HCT116 (cell line): ENCODE data around the gene PALB2. TPM values are rescaled to one million over a fixed set of nuclear protein-coding genes. Genes with fewer than 3 reads are reported as not detected.

Experiments
- ATAC-seq: fragments of 200-7000 bp; cut with Tn5 transposase; 2 replicates; pipeline ENCODE4 v1.9.1; 2020; ENCODE audit warnings: mild to moderate bottlenecking, moderate library complexity
- BruUV-seq: library from RNA; stranded (reverse); fragments of 400-500 nt; replicated peaks from 2 replicates; lab custom pipeline; 2021; lab: Mats Ljungman, UMichigan
- CTCF ChIA-PET: fragments of 300-600 bp; sonication (Branson Sonifier 250); formaldehyde crosslinking; loops from one replicate; lab custom pipeline; 2021; ENCODE audit warnings: antibody characterized with exemption; lab: Charles Lee
- POLR2A ChIA-PET: fragments of 300-600, 350-600 bp; sonication (Branson Sonifier 250); formaldehyde crosslinking; loops from one replicate; lab custom pipeline; 2021; ENCODE audit warnings: antibody characterized with exemption; lab: Charles Lee
- RAD21 ChIA-PET, 2 experiments: fragments of 300-600 bp; sonication (Branson Sonifier 250); formaldehyde crosslinking; loops; one replicate each; lab custom pipeline; 2023; ENCODE audit warnings: low total read pairs in 2 of 2; ENCODE audit not compliant: uncharacterized antibody in 2 of 2, unreplicated experiment in 2 of 2, low non-redundant PET in 1 of 2; lab: Charles Lee
- DNase-seq: peaks from one replicate; pipeline ENCODE4 v3.0.0-alpha.2; 2010; ENCODE audit warnings: low read depth, low spot score
- H2AFZ ChIP-seq: fragments of 200-600 bp; shearing (Covaris generic), sonication (generic); 2 replicates; pipeline ENCODE4 v1.6.1; 2017; ENCODE audit warnings: low read depth, mixed run types, mixed read lengths, antibody characterized with exemption, low read length; ENCODE audit not compliant: poor library complexity, severe bottlenecking
- H3K27ac ChIP-seq: 2 replicates; pipeline ENCODE4 v1.5.1; 2012; ENCODE audit warnings: low read depth, low read length
- H3K27me3 ChIP-seq: fragments of 200-600 bp; sonication (generic); 2 replicates; pipeline ENCODE4 v1.6.1; 2016; ENCODE audit warnings: mixed run types, low read length, mixed read lengths; ENCODE audit not compliant: insufficient read depth
- H3K36me3 ChIP-seq, 2 experiments: fragments of 200-500 bp in 1 of 2; fragments of 200-600 bp in 1 of 2; sonication (Bioruptor generic) in 1 of 2; sonication (generic) in 1 of 2; 2 replicates each; pipeline versions ENCODE4 v1.5.1 to v1.6.1; 2014 to 2016; ENCODE audit warnings: low read length in 2 of 2, inconsistent platforms in 1 of 2, mixed read lengths in 1 of 2, mixed run types in 1 of 2; ENCODE audit not compliant: insufficient read depth in 2 of 2, control insufficient read depth in 1 of 2
- H3K4me1 ChIP-seq, 2 experiments: fragments of 200-600 bp in 1 of 2; sonication (generic) in 1 of 2; 2 replicates each; pipeline versions ENCODE4 v1.5.1 to v1.6.1; 2012 to 2017; ENCODE audit warnings: low read length in 2 of 2, inconsistent platforms in 1 of 2, mild to moderate bottlenecking in 1 of 2, mixed read lengths in 1 of 2, mixed run types in 1 of 2, moderate library complexity in 1 of 2; ENCODE audit not compliant: insufficient read depth in 2 of 2, control insufficient read depth in 1 of 2
- H3K4me2 ChIP-seq: fragments of 200-600 bp; sonication (generic); 2 replicates; pipeline ENCODE4 v1.6.1; 2017; ENCODE audit warnings: mixed run types, low read length, mixed read lengths
- H3K4me3 ChIP-seq, 2 experiments: fragments of 200-600 bp in 1 of 2; sonication (generic) in 1 of 2; replicated peaks in 1 of 2; 2 replicates each; pipeline ENCODE4 v1.5.1; 2011 to 2016; ENCODE audit warnings: low read length in 2 of 2, control low read depth in 1 of 2, low read depth in 1 of 2, mild to moderate bottlenecking in 1 of 2, mixed read lengths in 1 of 2, mixed run types in 1 of 2
- H3K79me2 ChIP-seq: fragments of 200-600 bp; sonication (generic); 2 replicates; pipeline ENCODE4 v1.6.1; 2017; ENCODE audit warnings: mild to moderate bottlenecking, mixed run types, low read length, moderate library complexity, mixed read lengths; ENCODE audit not compliant: insufficient read depth
- H3K9ac ChIP-seq: fragments of 200-600 bp; sonication (generic); 2 replicates; pipeline ENCODE4 v1.6.1; 2016; ENCODE audit warnings: low read length, mixed read lengths
- H3K9me2 ChIP-seq: fragments of 200-600 bp; sonication (generic), shearing (Covaris generic); 2 replicates; pipeline ENCODE4 v1.6.1; 2017; ENCODE audit warnings: mixed run types, mild to moderate bottlenecking, moderate library complexity; ENCODE audit not compliant: insufficient read depth
- H3K9me3 ChIP-seq, 2 experiments: fragments of 200-500 bp in 1 of 2; fragments of 200-600 bp in 1 of 2; sonication (Bioruptor generic) in 1 of 2; sonication (generic) in 1 of 2; 2 replicates each; pipeline ENCODE4 v1.6.1; 2014 to 2017; ENCODE audit warnings: low read length in 2 of 2, mixed read lengths in 2 of 2, inconsistent platforms in 1 of 2, low read depth in 1 of 2, mild to moderate bottlenecking in 1 of 2, mixed run types in 1 of 2, moderate library complexity in 1 of 2; ENCODE audit not compliant: control insufficient read depth in 1 of 2, insufficient read depth in 1 of 2
- H4K20me1 ChIP-seq: fragments of 200-600 bp; sonication (generic), shearing (Covaris generic); 2 replicates; pipeline ENCODE4 v1.6.1; 2017; ENCODE audit warnings: mixed run types, mild to moderate bottlenecking, moderate library complexity; ENCODE audit not compliant: insufficient read depth
- ATF3 ChIP-seq: IDR thresholded peaks from 2 replicates; pipeline ENCODE4 v1.6.1; 2012
- CBX3 ChIP-seq: IDR thresholded peaks from 2 replicates; pipeline ENCODE4 v1.6.1; 2012; ENCODE audit warnings: low read depth
- CEBPB ChIP-seq: IDR thresholded peaks from 2 replicates; pipeline ENCODE4 v1.6.1; 2012; ENCODE audit warnings: low read depth
- CTCF ChIP-seq, 3 experiments: fragments of 200-600 bp in 1 of 3; sonication (generic) in 1 of 3; IDR thresholded peaks in 2 of 3; conservative IDR thresholded peaks in 1 of 3; 2 replicates each; pipeline ENCODE4 v1.5.1; 2012 to 2017; ENCODE audit warnings: low read depth in 2 of 3, low read length in 2 of 3, antibody characterized with exemption in 1 of 3, borderline replicate concordance in 1 of 3, control low read depth in 1 of 3, mild to moderate bottlenecking in 1 of 3, mixed read lengths in 1 of 3, mixed run types in 1 of 3, moderate library complexity in 1 of 3; ENCODE audit not compliant: insufficient read depth in 1 of 3
- EGR1 ChIP-seq: IDR thresholded peaks from 2 replicates; pipeline ENCODE4 v1.6.1; 2012; ENCODE audit warnings: low read depth
- ELF1 ChIP-seq: IDR thresholded peaks from 2 replicates; pipeline ENCODE4 v1.6.1; 2012; ENCODE audit warnings: low read depth, borderline replicate concordance
- EZH2 ChIP-seq: fragments of 200-600 bp; sonication (generic); IDR thresholded peaks from 2 replicates; pipeline ENCODE4 v1.6.1; 2017; ENCODE audit warnings: antibody characterized with exemption, mixed run types
- EZH2phosphoT487 ChIP-seq: fragments of 200-600 bp; IDR thresholded peaks from 2 replicates; pipeline ENCODE4 v1.6.1; 2018; ENCODE audit warnings: antibody characterized with exemption, borderline replicate concordance
- FOSL1 ChIP-seq: IDR thresholded peaks from 2 replicates; pipeline ENCODE4 v1.6.1; 2012; ENCODE audit warnings: low read depth
- JUND ChIP-seq: IDR thresholded peaks from 2 replicates; pipeline ENCODE4 v1.6.1; 2012
- MAX ChIP-seq: IDR thresholded peaks from 2 replicates; pipeline ENCODE4 v1.6.1; 2012
- POLR2A ChIP-seq: IDR thresholded peaks from 2 replicates; pipeline ENCODE4 v1.7.0; 2011; ENCODE audit warnings: borderline replicate concordance; ENCODE audit not compliant: insufficient read depth, insufficient read length; ENCODE audit errors: extremely low read depth
- POLR2AphosphoS5 ChIP-seq: IDR thresholded peaks from 2 replicates; pipeline ENCODE4 v1.6.1; 2011; ENCODE audit warnings: mild to moderate bottlenecking, low read depth, low read length, moderate library complexity
- RAD21 ChIP-seq: IDR thresholded peaks from 2 replicates; pipeline ENCODE4 v1.6.1; 2012; ENCODE audit warnings: low read depth, mild to moderate bottlenecking
- REST ChIP-seq: IDR thresholded peaks from 2 replicates; pipeline ENCODE4 v1.6.1; 2012; ENCODE audit warnings: low read depth
- SIN3A ChIP-seq: IDR thresholded peaks from 2 replicates; pipeline ENCODE4 v1.6.1; 2012; ENCODE audit warnings: low read depth
- SP1 ChIP-seq: IDR thresholded peaks from 2 replicates; pipeline ENCODE4 v1.6.1; 2012; ENCODE audit warnings: low read depth
- SRF ChIP-seq: IDR thresholded peaks from 2 replicates; pipeline ENCODE4 v1.6.1; 2012; ENCODE audit warnings: low read depth
- TCF7L2 ChIP-seq: IDR thresholded peaks from 2 replicates; pipeline ENCODE4 v1.7.0; 2011; ENCODE audit warnings: borderline replicate concordance, inconsistent platforms; ENCODE audit not compliant: insufficient read depth, insufficient read length; ENCODE audit errors: extremely low read depth
- YY1 ChIP-seq: IDR thresholded peaks from 2 replicates; pipeline ENCODE4 v1.6.1; 2011; ENCODE audit warnings: low read length, low read depth, moderate library complexity, mild to moderate bottlenecking; ENCODE audit not compliant: insufficient replicate concordance; ENCODE audit errors: extremely low read depth
- ZFX ChIP-seq: fragments of 450-650 bp; IDR thresholded peaks from 2 replicates; pipeline ENCODE4 v1.6.1; 2017
- ZNF274 ChIP-seq: fragments of 200-500 bp; sonication (Bioruptor generic); IDR thresholded peaks from 2 replicates; pipeline ENCODE4 v1.6.1; 2014; ENCODE audit warnings: mild to moderate bottlenecking, low read depth, low read length, inconsistent platforms
- intact Hi-C: fragments of 100-400 bp; cut with micrococcal nuclease; formaldehyde crosslinking; loops from 2 replicates; pipeline ENCODE4 v1.10.0; 2022
- total RNA-seq: library from RNA; stranded (reverse); gene quantifications from one replicate; pipeline ENCODE4 v1.2.1, GENCODE V29; 2021; ENCODE audit not compliant: unreplicated experiment

The PALB2 gene
- total RNA-seq, 1 experiment from 2014 or later: 15.6 TPM

- intact Hi-C loops: loop anchor here (5.0 kb wide), 2 partner anchors 339 to 359 kb away; no protein-coding TSS in a partner anchor
- peaks cover 6% of the 10 kb centered on the region; the same call in 1 of the 2 replicates for H4K20me1 ChIP-seq
- peaks cover 27 to 30% of the 10 kb centered on the region in 2 experiments for H3K36me3 ChIP-seq
- TF ChIP-seq ZNF274: no peak
- no peak for TF ChIP-seq ATF3
- no peak for TF ChIP-seq CEBPB
- TF ChIP-seq SIN3A: peak; percentile 97
- TF ChIP-seq ELF1: no peak
- TF ChIP-seq YY1: peak; percentile 7
- TF ChIP-seq JUND: no peak
- peak; percentile 67 for TF ChIP-seq TCF7L2
- TF ChIP-seq SP1: peak; percentile 80
- TF ChIP-seq MAX: peak; percentile 96
- TF ChIP-seq POLR2AphosphoS5: peak; percentile 72
- no peak for TF ChIP-seq EZH2phosphoT487
- TF ChIP-seq POLR2A: no peak
- TF ChIP-seq SRF: 0 out of 2 replicates have a peak, but pooled peaks have one; percentile 31
- no peak for TF ChIP-seq FOSL1
- TF ChIP-seq EGR1: no peak
- peak; percentile 12; the same call in 1 of the 2 replicates for TF ChIP-seq CBX3
- peak; percentile 35 to 66 (median 42); a peak in 5 of 6 replicates for TF ChIP-seq CTCF (IDR thresholded peaks at IDR 0.05 in 2 of 3, conservative IDR thresholded peaks at IDR 0.05 in 1 of 3; ENCODE audit: borderline replicate concordance in 1 of 3, insufficient read depth in 1 of 3, low read depth in 2 of 3, low read length in 2 of 3)
- no peak for TF ChIP-seq REST
- TF ChIP-seq ZFX: no peak
- TF ChIP-seq EZH2: no peak
- peak; percentile 63 for TF ChIP-seq RAD21
Observed at GRCh38 chr16:23678430-23679273, 37.5 kb upstream of the PALB2 start, which contains the start of gene PLK1. PLK1 (plus strand) TSS chr16:23678889; CDS start chr16:23678933, 44 bp downstream.

More at GRCh38 chr16:23678430-23679273, 37.5 kb upstream of the PALB2 start, which contains the start of gene PLK1:
- peak; percentile 76 for DNase-seq
- CTCF ChIA-PET: interaction anchor here (1.1 to 1.6 kb wide), 3 partner anchors 16 to 358 kb away, joined by 3 to 9 read pairs (median 3); no protein-coding TSS in a partner anchor
- no peaks in the 10 kb centered on the region for H3K27me3 ChIP-seq
- H3K9me3 ChIP-seq: no peaks in the 10 kb centered on the region
- peak within 1 kb of the TSS; percentile 88 for H3K9ac ChIP-seq
- H3K27ac ChIP-seq: peak within 1 kb of the TSS; percentile 61
- RAD21 ChIA-PET: no interaction called here
- peak within 1 kb of the TSS; percentile 96 to 99 for H3K4me3 ChIP-seq
- H3K4me1 ChIP-seq: peaks cover 7 to 21% of the 10 kb centered on the region in 2 experiments; a peak in 3 of 4 replicates
- H3K79me2 ChIP-seq: peaks cover 49% of the 10 kb centered on the region
- H2AFZ ChIP-seq: no peak within 1 kb of the TSS
- no peaks in the 10 kb centered on the region for H3K9me2 ChIP-seq
- POLR2A ChIA-PET: no interaction called here
- ATAC-seq: peak; percentile 93
- peak within 1 kb of the TSS; percentile 92 for H3K4me2 ChIP-seq
- TSS peak; percentile 61 for BruUV-seq
